ENCODE results near the gene ENGASE. TPM values are rescaled to one million over a fixed set of nuclear protein-coding genes. Genes with fewer than 3 reads are reported as not detected.

ENGASE gene
- total RNA-seq, 1 donor from 2014 or later = 51.4 TPM

- H3K36me3 Mint-ChIP-seq (ENCODE audit: low read depth) = no peaks in the 10 kb centered on the region
- intact Hi-C loops (cut with micrococcal nuclease) = no loop called here
- H3K27me3 Mint-ChIP-seq (ENCODE audit: low read depth) = peaks cover 6% of the 10 kb centered on the region
- H3K4me3 Mint-ChIP-seq (ENCODE audit: low read depth) = no peak overlapping the region
- H3K9me3 Mint-ChIP-seq = no peaks in the 10 kb centered on the region
- no peak for DNase-seq (ENCODE audit: low spot score)
- no peaks in the 10 kb centered on the region for H3K4me1 Mint-ChIP-seq (ENCODE audit: low read depth)
- no peak overlapping the region for H3K27ac Mint-ChIP-seq
These were observed 41.5 kb upstream of the ENGASE start for GRCh38 chr17:79033046-79033616.

DNA sequence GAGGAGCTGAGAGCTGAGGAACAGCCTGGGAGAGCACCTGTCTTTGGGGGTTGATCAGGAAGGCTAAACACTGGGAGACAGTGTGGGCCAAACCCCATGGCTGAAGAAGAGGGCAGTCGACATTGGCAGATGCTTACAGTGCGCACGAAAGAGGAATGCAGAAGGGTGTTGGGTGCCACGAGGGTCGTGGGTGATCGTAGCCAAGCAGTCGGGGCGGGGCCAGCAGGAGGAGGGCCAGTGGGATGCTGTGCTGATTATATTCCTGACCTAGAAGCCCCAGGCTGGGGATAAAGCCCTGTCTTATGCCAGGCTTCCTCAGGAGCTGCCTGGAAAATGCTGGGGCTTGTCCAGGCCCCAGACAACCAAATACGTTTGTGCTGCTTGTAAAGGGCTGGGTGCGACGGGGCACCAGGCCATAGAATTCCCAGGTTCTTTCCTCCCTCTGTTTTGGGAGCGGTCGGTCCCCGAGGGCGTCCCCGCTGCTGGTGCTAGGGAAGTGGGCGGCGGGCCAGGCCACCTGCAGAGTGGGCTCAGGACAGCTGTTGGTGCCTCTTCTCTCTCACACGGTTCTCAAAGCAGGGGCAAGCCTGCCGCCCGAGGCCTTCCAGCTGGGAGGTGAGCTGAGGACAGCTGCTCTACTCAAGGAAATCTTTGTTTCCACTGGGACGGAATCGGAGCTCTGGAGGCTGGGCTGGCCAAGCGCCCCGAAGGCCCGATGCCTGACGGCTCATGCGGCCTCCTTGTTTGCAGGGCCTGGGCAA is 40.7 kb upstream of the ENGASE start:
- no peak overlapping the region for H3K27ac Mint-ChIP-seq
- no peak for DNase-seq (ENCODE audit: low spot score)

GRCh38 chr17:79034931-79035485 is 39.6 kb upstream of the ENGASE start:
- no peak overlapping the region for H3K27ac Mint-ChIP-seq
- peaks cover 5% of the 10 kb centered on the region for H3K27me3 Mint-ChIP-seq (ENCODE audit: low read depth)
- intact Hi-C loops (cut with micrococcal nuclease) = no loop called here
- DNase-seq (ENCODE audit: low spot score) = no peak
- H3K9me3 Mint-ChIP-seq = no peaks in the 10 kb centered on the region
- H3K36me3 Mint-ChIP-seq (ENCODE audit: low read depth) = no peaks in the 10 kb centered on the region
- H3K4me1 Mint-ChIP-seq (ENCODE audit: low read depth) = no peaks in the 10 kb centered on the region
- H3K4me3 Mint-ChIP-seq (ENCODE audit: low read depth) = no peak overlapping the region

More for the DNA sequence above, 40.7 kb upstream of the ENGASE start:
- no peaks in the 10 kb centered on the region for H3K36me3 Mint-ChIP-seq (ENCODE audit: low read depth)
- H3K4me3 Mint-ChIP-seq (ENCODE audit: low read depth) = no peak overlapping the region
- no peaks in the 10 kb centered on the region for H3K9me3 Mint-ChIP-seq
- peaks cover 6% of the 10 kb centered on the region for H3K27me3 Mint-ChIP-seq (ENCODE audit: low read depth)
- intact Hi-C loops (cut with micrococcal nuclease) = no loop called here
- H3K4me1 Mint-ChIP-seq (ENCODE audit: low read depth) = no peaks in the 10 kb centered on the region

- DNase-seq (ENCODE audit: low spot score) = no peak
- Mint-ChIP-seq H3K4me1 (ENCODE audit: low read depth) (no peaks in the 10 kb centered on the region), H3K4me3 (ENCODE audit: low read depth) (no peak overlapping the region), H3K27me3 (ENCODE audit: low read depth) (peaks cover 5% of the 10 kb centered on the region), H3K36me3 (ENCODE audit: low read depth) (no peaks in the 10 kb centered on the region), H3K9me3 (no peaks in the 10 kb centered on the region), H3K27ac (no peak overlapping the region)
- intact Hi-C loops (cut with micrococcal nuclease) = no loop called here
These were observed 38.9 kb upstream of the ENGASE start for GRCh38 chr17:79035686-79036085.

DNA sequence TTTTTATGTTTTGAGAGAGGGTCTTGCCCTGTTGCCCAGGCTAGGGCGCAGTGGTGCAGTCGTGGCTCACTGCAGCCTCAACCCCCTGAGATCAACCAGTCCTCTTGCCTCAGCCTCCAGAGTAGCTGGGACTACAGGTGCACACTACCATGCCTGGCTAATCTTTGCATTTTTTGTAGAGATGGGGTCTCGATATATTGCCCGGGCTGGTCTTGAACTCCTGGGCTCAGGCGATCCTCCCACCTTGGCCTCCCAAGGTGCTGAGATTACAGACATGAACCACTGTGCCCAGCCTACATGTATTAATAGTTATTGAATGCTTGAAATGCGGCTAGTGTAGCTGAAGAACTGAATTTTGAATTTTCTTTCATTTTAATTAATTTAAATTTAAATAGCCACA is 38.4 kb upstream of the ENGASE start:
- no peak for DNase-seq (ENCODE audit: low spot score)
- no peak overlapping the region for H3K27ac Mint-ChIP-seq
- intact Hi-C loops (cut with micrococcal nuclease) = no loop called here
- no peaks in the 10 kb centered on the region for H3K4me1 Mint-ChIP-seq (ENCODE audit: low read depth)
- no peak overlapping the region for H3K4me3 Mint-ChIP-seq (ENCODE audit: low read depth)
- H3K27me3 Mint-ChIP-seq (ENCODE audit: low read depth) = peaks cover 5% of the 10 kb centered on the region
- H3K36me3 Mint-ChIP-seq (ENCODE audit: low read depth) = no peaks in the 10 kb centered on the region
- no peaks in the 10 kb centered on the region for H3K9me3 Mint-ChIP-seq

DNA sequence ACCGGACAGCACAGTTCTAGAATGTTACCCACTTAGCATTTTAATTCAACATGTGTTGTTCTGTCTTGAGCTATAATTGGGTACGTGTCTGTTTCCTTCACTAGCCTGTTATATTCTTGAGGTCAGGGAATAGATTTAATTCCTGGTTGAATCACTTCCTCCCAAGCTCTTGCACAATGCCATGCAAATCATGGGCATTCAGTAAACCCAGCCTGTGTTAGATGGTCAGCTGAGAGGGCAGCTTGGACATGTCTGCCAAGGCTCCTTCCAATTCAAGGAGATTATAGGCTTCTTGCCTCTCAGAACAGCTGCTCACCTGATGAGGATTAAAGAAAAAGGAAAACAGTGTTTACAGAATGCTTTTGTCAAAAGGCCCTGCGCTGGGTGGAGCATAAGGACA is 38.0 kb upstream of the ENGASE start:
- peaks cover 4% of the 10 kb centered on the region for H3K27me3 Mint-ChIP-seq (ENCODE audit: low read depth)
- no peaks in the 10 kb centered on the region for H3K4me1 Mint-ChIP-seq (ENCODE audit: low read depth)
- no peaks in the 10 kb centered on the region for H3K9me3 Mint-ChIP-seq
- intact Hi-C loops (cut with micrococcal nuclease) = no loop called here
- no peak overlapping the region for H3K27ac Mint-ChIP-seq
- H3K4me3 Mint-ChIP-seq (ENCODE audit: low read depth) = no peak overlapping the region
- H3K36me3 Mint-ChIP-seq (ENCODE audit: low read depth) = no peaks in the 10 kb centered on the region
- DNase-seq (ENCODE audit: low spot score) = no peak

DNA sequence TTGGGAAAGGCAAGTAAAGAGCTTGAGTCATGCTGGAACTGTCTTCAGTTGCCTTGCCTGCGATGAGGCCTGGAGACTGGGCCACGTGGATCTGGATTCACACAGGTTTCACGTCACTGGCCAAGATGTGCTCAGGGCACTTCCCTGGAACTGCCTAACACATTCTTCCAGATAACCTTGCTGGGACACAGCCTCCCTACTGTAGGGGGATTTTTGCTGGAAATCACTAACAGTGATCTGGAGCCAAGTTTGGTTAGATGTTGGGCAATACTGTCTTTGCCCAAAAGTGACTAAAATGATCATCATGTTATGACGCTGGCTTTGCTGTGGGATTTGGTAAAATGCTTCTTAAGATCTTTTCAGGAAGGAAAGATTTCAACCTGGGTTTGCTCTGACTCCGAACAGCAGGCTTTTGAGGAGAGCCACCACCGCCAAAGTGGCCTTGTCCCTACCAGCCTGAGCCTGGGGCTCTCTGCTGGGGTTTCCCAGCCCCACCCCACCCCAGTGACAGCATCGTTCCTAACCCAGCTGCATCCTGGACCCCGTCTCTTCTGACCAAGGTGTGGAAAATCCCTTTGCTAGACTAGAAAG is 36.0 kb upstream of the ENGASE start:
- Mint-ChIP-seq H3K9me3 (no peaks in the 10 kb centered on the region), H3K27me3 (ENCODE audit: low read depth) (no peaks in the 10 kb centered on the region), H3K36me3 (ENCODE audit: low read depth) (no peaks in the 10 kb centered on the region), H3K4me1 (ENCODE audit: low read depth) (no peaks in the 10 kb centered on the region), H3K27ac (no peak overlapping the region), H3K4me3 (ENCODE audit: low read depth) (no peak overlapping the region)
- DNase-seq (ENCODE audit: low spot score) = no peak
- intact Hi-C loops (cut with micrococcal nuclease) = no loop called here

GRCh38 chr17:79039171-79039570 is 35.5 kb upstream of the ENGASE start:
- no peaks in the 10 kb centered on the region for H3K4me1 Mint-ChIP-seq (ENCODE audit: low read depth)
- H3K27me3 Mint-ChIP-seq (ENCODE audit: low read depth) = no peaks in the 10 kb centered on the region
- H3K27ac Mint-ChIP-seq = no peak overlapping the region
- intact Hi-C loops (cut with micrococcal nuclease) = no loop called here
- H3K4me3 Mint-ChIP-seq (ENCODE audit: low read depth) = no peak overlapping the region
- H3K9me3 Mint-ChIP-seq = no peaks in the 10 kb centered on the region
- no peak for DNase-seq (ENCODE audit: low spot score)
- H3K36me3 Mint-ChIP-seq (ENCODE audit: low read depth) = no peaks in the 10 kb centered on the region

- no peak for DNase-seq (ENCODE audit: low spot score)
- no peaks in the 10 kb centered on the region for H3K4me1 Mint-ChIP-seq (ENCODE audit: low read depth)
- H3K4me3 Mint-ChIP-seq (ENCODE audit: low read depth) = no peak overlapping the region
- intact Hi-C loops (cut with micrococcal nuclease) = no loop called here
- no peak overlapping the region for H3K27ac Mint-ChIP-seq
- no peaks in the 10 kb centered on the region for H3K27me3 Mint-ChIP-seq (ENCODE audit: low read depth)
- H3K36me3 Mint-ChIP-seq (ENCODE audit: low read depth) = no peaks in the 10 kb centered on the region
- no peaks in the 10 kb centered on the region for H3K9me3 Mint-ChIP-seq
These were observed 34.7 kb upstream of the ENGASE start for GRCh38 chr17:79039886-79040285.

DNA sequence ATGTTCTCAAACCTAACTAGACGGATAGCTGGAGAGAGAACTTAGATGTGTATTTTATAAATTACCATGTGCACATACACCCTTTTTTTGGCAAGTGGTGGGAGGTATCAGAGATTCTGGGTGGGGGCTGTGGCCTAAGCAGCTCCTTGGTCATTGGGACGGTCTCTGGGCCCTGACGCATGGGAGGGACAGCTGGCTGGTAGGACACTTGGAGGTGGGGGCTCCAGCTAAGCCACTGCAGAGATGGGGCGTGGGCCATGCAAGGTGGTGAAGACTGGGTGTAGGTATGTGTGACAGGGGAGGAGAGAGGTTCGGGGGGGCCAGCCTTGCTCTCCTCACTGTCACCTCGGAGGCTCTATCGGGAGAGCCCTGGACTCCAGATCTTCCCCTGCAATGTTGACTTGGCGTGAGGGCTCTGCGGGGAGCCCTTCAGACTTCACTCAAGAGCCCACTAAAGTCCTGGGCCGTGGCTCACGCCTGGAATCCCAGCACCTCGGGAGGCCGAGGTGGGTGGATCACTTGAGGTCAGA is 33.5 kb upstream of the ENGASE start:
- no peak overlapping the region for H3K27ac Mint-ChIP-seq
- intact Hi-C loops (cut with micrococcal nuclease) = no loop called here
- no peak for DNase-seq (ENCODE audit: low spot score)
- no peaks in the 10 kb centered on the region for H3K4me1 Mint-ChIP-seq (ENCODE audit: low read depth)
- no peaks in the 10 kb centered on the region for H3K9me3 Mint-ChIP-seq
- no peak overlapping the region for H3K4me3 Mint-ChIP-seq (ENCODE audit: low read depth)
- no peaks in the 10 kb centered on the region for H3K36me3 Mint-ChIP-seq (ENCODE audit: low read depth)
- H3K27me3 Mint-ChIP-seq (ENCODE audit: low read depth) = peaks cover 5% of the 10 kb centered on the region

DNA sequence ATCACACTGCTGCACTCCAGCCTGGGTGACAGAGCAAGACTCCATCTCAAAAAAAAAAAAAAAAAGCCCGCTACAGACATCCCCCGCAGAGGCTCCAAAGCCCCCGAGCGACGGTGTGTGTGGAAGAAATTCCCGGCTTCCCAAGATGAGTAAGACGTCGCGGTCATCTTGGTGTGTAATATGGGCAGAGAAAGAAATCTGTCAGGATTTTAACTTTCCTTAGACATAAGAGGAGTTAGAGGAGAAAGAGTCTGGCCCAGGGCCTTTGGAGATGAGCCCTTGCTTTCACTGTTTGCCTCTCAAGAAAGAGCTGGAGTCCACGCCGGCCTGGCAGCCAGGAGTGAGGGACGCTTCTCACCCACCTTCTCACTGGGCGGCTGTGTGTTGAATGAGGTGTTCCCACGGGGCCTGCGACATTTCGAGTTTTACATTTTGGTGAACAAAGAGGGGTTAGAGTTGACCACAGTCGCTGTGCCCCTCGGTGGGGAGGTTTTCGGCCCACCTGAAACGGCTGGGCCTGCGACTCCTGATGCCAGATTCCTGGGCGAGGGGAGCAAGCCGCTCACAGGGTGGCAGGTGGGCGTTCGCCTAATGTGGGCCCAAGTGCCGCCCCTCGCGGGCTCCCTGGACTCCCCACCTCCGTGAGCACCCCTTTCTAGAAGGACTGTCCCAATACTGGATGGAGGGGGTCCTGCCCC is 32.8 kb upstream of the ENGASE start:
- Mint-ChIP-seq H3K9me3 (no peaks in the 10 kb centered on the region), H3K4me1 (ENCODE audit: low read depth) (no peaks in the 10 kb centered on the region), H3K4me3 (ENCODE audit: low read depth) (no peak overlapping the region), H3K27me3 (ENCODE audit: low read depth) (peaks cover 5% of the 10 kb centered on the region), H3K36me3 (ENCODE audit: low read depth) (no peaks in the 10 kb centered on the region), H3K27ac (no peak overlapping the region)
- intact Hi-C loops (cut with micrococcal nuclease) = no loop called here
- no peak for DNase-seq (ENCODE audit: low spot score)

GRCh38 chr17:79042421-79043190 is 32.0 kb upstream of the ENGASE start:
- intact Hi-C loops (cut with micrococcal nuclease) = no loop called here
- DNase-seq (ENCODE audit: low spot score) = peak; percentile 22
- H3K9me3 Mint-ChIP-seq = no peaks in the 10 kb centered on the region
- H3K4me1 Mint-ChIP-seq (ENCODE audit: low read depth) = no peaks in the 10 kb centered on the region
- H3K27me3 Mint-ChIP-seq (ENCODE audit: low read depth) = peaks cover 5% of the 10 kb centered on the region
- H3K36me3 Mint-ChIP-seq (ENCODE audit: low read depth) = no peaks in the 10 kb centered on the region
- H3K4me3 Mint-ChIP-seq (ENCODE audit: low read depth) = no peak overlapping the region
- H3K27ac Mint-ChIP-seq = no peak overlapping the region
